Smooth muscle cell of the pulmonary artery (primary cell): ENCODE results near the gene GTF3C4. TPM values are rescaled to one million over a fixed set of nuclear protein-coding genes. Genes with fewer than 3 reads are reported as not detected.

ENCODE experiments used
- total RNA-seq: library from RNA; depleted of rRNA; stranded (reverse); fragments of >200 nt; gene quantifications from 2 replicates; pipeline ENCODE4 v1.2.3, GENCODE V29; 2014

GTF3C4 gene
- 16.4 and 19.0 TPM in 2 replicates for total RNA-seq

GRCh38 chr9:132670457-132671391 is at the start of gene GTF3C4:
Gene GTF3C4, plus strand, starts transcription at chr9:132670464. Its CDS starts 135 bp downstream, at chr9:132670599.

GRCh38 chr9:132669698-132670456 is 387 bp upstream of the GTF3C4 start, which contains the start of gene DDX31:
Gene DDX31, minus strand, starts transcription at chr9:132669983. Its CDS starts 49 bp downstream, at chr9:132669934.

Other genes starting within 250 kb of the GTF3C4 start
- gene BARHL1, start 87.9 kb upstream of the GTF3C4 start, total RNA-seq, result not detected in 2 replicates
- gene DDX31, start 481 bp upstream of the GTF3C4 start, total RNA-seq, result 11.1 and 19.8 TPM in 2 replicates
- 0.39 and 0.53 TPM in 2 replicates for gene AK8, start 207.8 kb downstream of the GTF3C4 start, total RNA-seq
- 4.0 and 5.7 TPM in 2 replicates for gene SPACA9, start 208.4 kb downstream of the GTF3C4 start, total RNA-seq